Thymus (tissue), 14 donors: Measurements from ENCODE around the gene NEK6. TPM values are rescaled to one million over a fixed set of nuclear protein-coding genes. Genes with fewer than 3 reads are reported as not detected.

Experiments
- DNase-seq, 9 donors: peaks; one replicate each; pipeline ENCODE4 v3.0.0-alpha.2; 2013; ENCODE audit warnings: low spot score in 9 of 9, low read depth in 6 of 9, missing footprints in 1 of 9
- H3K27ac ChIP-seq, 2 donors: one replicate each; pipeline ENCODE4 v1.5.1; 2013; ENCODE audit warnings: control low read depth in 1 of 2, low read depth in 1 of 2, low read length in 1 of 2, mild to moderate bottlenecking in 1 of 2, moderate library complexity in 1 of 2
- H3K27me3 ChIP-seq, 2 donors: one replicate each; pipeline ENCODE4 v1.5.1; 2013; ENCODE audit warnings: low read length in 1 of 2; ENCODE audit not compliant: control insufficient read depth in 2 of 2, insufficient read depth in 1 of 2
- H3K36me3 ChIP-seq, 2 donors: one replicate each; pipeline ENCODE4 v1.5.1; 2013; ENCODE audit warnings: low read length in 1 of 2, mild to moderate bottlenecking in 1 of 2, moderate library complexity in 1 of 2; ENCODE audit not compliant: control insufficient read depth in 2 of 2, insufficient read depth in 2 of 2
- H3K4me1 ChIP-seq, 2 donors: one replicate each; pipeline ENCODE4 v1.5.1; 2013; ENCODE audit warnings: low read length in 2 of 2; ENCODE audit not compliant: control insufficient read depth in 2 of 2, insufficient read depth in 2 of 2
- H3K4me3 ChIP-seq, 2 donors: one replicate each; pipeline ENCODE4 v1.5.1; 2013; ENCODE audit warnings: low read length in 2 of 2, control low read depth in 1 of 2, mild to moderate bottlenecking in 1 of 2
- H3K9me3 ChIP-seq, 2 donors: one replicate each; pipeline ENCODE4 v1.5.1; 2013; ENCODE audit warnings: low read length in 1 of 2, mild to moderate bottlenecking in 1 of 2; ENCODE audit not compliant: control insufficient read depth in 2 of 2, insufficient read depth in 1 of 2
- WGBS: extraction: QIAGEN DNeasy Blood & Tissue Kit; methylation state at CpG from one replicate; pipeline ENCODE4 v1.1.7; 2013; 5-methylcytosine and 5-hydroxymethylcytosine counted together
- long read RNA-seq, 10 donors: transcript quantifications; one replicate each; lab custom pipeline, GENCODE V29; 2026
- polyA plus RNA-seq: library from polyadenylated mRNA; stranded (reverse); fragments of 200-250 nt; gene quantifications from one replicate; pipeline ENCODE4 v1.2.3, GENCODE V29; 2013
- total RNA-seq: library from RNA; stranded (reverse); fragments of 120-200 nt; gene quantifications from one replicate; pipeline ENCODE4 v1.2.4, GENCODE V29; 2013
- donor health status: healthy.

The NEK6 gene
- total RNA-seq (9.8 TPM), polyA plus RNA-seq (8.3 TPM)
- long read RNA-seq, donor 1: 0 reads
- long read RNA-seq, donor 2: 0 reads
- long read RNA-seq, donor 3, transcript NEK6-201 (10 exons, 3,447 nt): major isoform, 7 of 7 reads
- long read RNA-seq, donor 3, partial matches to known transcripts: 0 of 7 reads
- long read RNA-seq, donor 3, other reads (novel, unspliced or antisense): 0 of 7 reads
- long read RNA-seq, donor 4, partial matches to known transcripts: 184 of 298 reads
- long read RNA-seq, donor 4, other reads (novel, unspliced or antisense): 110 of 298 reads
- long read RNA-seq, donor 5, transcript NEK6-201 (10 exons, 3,447 nt): major isoform, 14 of 490 reads
- long read RNA-seq, donor 5, partial matches to known transcripts: 472 of 490 reads
- long read RNA-seq, donor 5, other reads (novel, unspliced or antisense): 0 of 490 reads
- long read RNA-seq, donor 6, transcript NEK6-201 (10 exons, 3,447 nt): major isoform, 5 of 358 reads
- long read RNA-seq, donor 6, partial matches to known transcripts: 200 of 358 reads
- long read RNA-seq, donor 6, other reads (novel, unspliced or antisense): 151 of 358 reads
- long read RNA-seq, donor 7, partial matches to known transcripts: 110 of 377 reads
- long read RNA-seq, donor 7, other reads (novel, unspliced or antisense): 263 of 377 reads
- long read RNA-seq, donor 8, transcript NEK6-201 (10 exons, 3,447 nt): major isoform, 6 of 7 reads
- long read RNA-seq, donor 8, partial matches to known transcripts: 0 of 7 reads
- long read RNA-seq, donor 8, other reads (novel, unspliced or antisense): 0 of 7 reads
- long read RNA-seq, donor 9, partial matches to known transcripts: 184 of 187 reads
- long read RNA-seq, donor 9, other reads (novel, unspliced or antisense): 0 of 187 reads
- long read RNA-seq, donor 10, partial matches to known transcripts: 58 of 154 reads
- long read RNA-seq, donor 10, other reads (novel, unspliced or antisense): 94 of 154 reads

GRCh38 chr9:124257844-124258606 lies at the start of gene NEK6:
TSS of gene NEK6 (plus strand) at chr9:124257949. CDS start at chr9:124301965, 44,016 bp downstream.
- DNase-seq: no peak
- no peaks in the 10 kb centered on the region for H3K9me3 ChIP-seq
- H3K4me1 ChIP-seq: peaks cover 0 to 23% of the 10 kb centered on the region in 2 donors
- no peaks in the 10 kb centered on the region for H3K36me3 ChIP-seq
- peak within 1 kb of the TSS; percentile 58 to 70 for H3K27ac ChIP-seq
- peak within 1 kb of the TSS; percentile 50 to 52 for H3K4me3 ChIP-seq
- peaks cover 37 to 53% of the 10 kb centered on the region in 2 donors for H3K27me3 ChIP-seq
- under 1% methylated on average over 116 of the region's 116 CpGs for WGBS

GRCh38 chr9:124208571-124208970 lies 49.2 kb upstream of the NEK6 start:
- Histone ChIP-seq H3K4me3 (no peak overlapping the region), H3K9me3 (no peaks in the 10 kb centered on the region), H3K27me3 (no peaks in the 10 kb centered on the region), H3K36me3 (no peaks in the 10 kb centered on the region), H3K4me1 (peaks cover 0 to 2% of the 10 kb centered on the region in 2 donors), H3K27ac (no peak overlapping the region)
- no peak for DNase-seq
- 30% methylated on average over 3 of the region's 3 CpGs for WGBS

GRCh38 chr9:124209279-124209678 lies 48.5 kb upstream of the NEK6 start:
- H3K4me1 ChIP-seq: peaks cover 0 to 5% of the 10 kb centered on the region in 2 donors
- no peaks in the 10 kb centered on the region for H3K36me3 ChIP-seq
- no peak overlapping the region for H3K27ac ChIP-seq
- no peaks in the 10 kb centered on the region for H3K27me3 ChIP-seq
- H3K9me3 ChIP-seq: no peaks in the 10 kb centered on the region
- H3K4me3 ChIP-seq: no peak overlapping the region
- WGBS: 90% methylated on average over 7 of the region's 7 CpGs
- no peak for DNase-seq

- Histone ChIP-seq H3K4me3 (no peak overlapping the region), H3K27me3 (no peaks in the 10 kb centered on the region), H3K36me3 (no peaks in the 10 kb centered on the region), H3K4me1 (peaks cover 0 to 8% of the 10 kb centered on the region in 2 donors), H3K9me3 (no peaks in the 10 kb centered on the region), H3K27ac (no peak overlapping the region)
- WGBS: 96% methylated on average over 2 of the region's 2 CpGs
- DNase-seq: no peak
Measured at GRCh38 chr9:124209774-124210173, 48.0 kb upstream of the NEK6 start.

GRCh38 chr9:124210697-124211096 lies 47.1 kb upstream of the NEK6 start:
- 93% methylated on average over 3 of the region's 3 CpGs for WGBS

GRCh38 chr9:124212381-124213050 lies 45.2 kb upstream of the NEK6 start:
- Histone ChIP-seq H3K4me1 (peaks cover 8 to 34% of the 10 kb centered on the region in 2 donors), H3K27ac (no peak overlapping the region), H3K36me3 (no peaks in the 10 kb centered on the region), H3K9me3 (no peaks in the 10 kb centered on the region), H3K4me3 (no peak overlapping the region), H3K27me3 (no peaks in the 10 kb centered on the region)
- WGBS: 86% methylated on average over 12 of the region's 12 CpGs
- DNase-seq: no peak

More at GRCh38 chr9:124210697-124211096, 47.1 kb upstream of the NEK6 start:
- Histone ChIP-seq H3K27me3 (no peaks in the 10 kb centered on the region), H3K4me3 (no peak overlapping the region), H3K36me3 (no peaks in the 10 kb centered on the region), H3K9me3 (no peaks in the 10 kb centered on the region), H3K4me1 (peaks cover 0 to 17% of the 10 kb centered on the region in 2 donors), H3K27ac (no peak overlapping the region)
- DNase-seq: no peak

- Histone ChIP-seq H3K36me3 (no peaks in the 10 kb centered on the region), H3K27me3 (no peaks in the 10 kb centered on the region), H3K4me3 (no peak overlapping the region), H3K27ac (no peak overlapping the region), H3K9me3 (no peaks in the 10 kb centered on the region), H3K4me1 (peaks cover 11 to 42% of the 10 kb centered on the region in 2 donors)
- DNase-seq: no peak
- WGBS: 96% methylated on average over 12 of the region's 12 CpGs
Measured at GRCh38 chr9:124213396-124213795, 44.4 kb upstream of the NEK6 start.

- 76% methylated on average over 8 of the region's 8 CpGs for WGBS
- no peak overlapping the region for H3K4me3 ChIP-seq
- no peaks in the 10 kb centered on the region for H3K36me3 ChIP-seq
- no peak overlapping the region for H3K27ac ChIP-seq
- no peaks in the 10 kb centered on the region for H3K27me3 ChIP-seq
- H3K9me3 ChIP-seq: no peaks in the 10 kb centered on the region
- DNase-seq: no peak
- peaks cover 11 to 48% of the 10 kb centered on the region in 2 donors for H3K4me1 ChIP-seq
Measured at GRCh38 chr9:124214116-124214515, 43.6 kb upstream of the NEK6 start.
